Measurements from ENCODE around the gene ABHD5. TPM values are rescaled to one million over a fixed set of nuclear protein-coding genes. Genes with fewer than 3 reads are reported as not detected.

ABHD5 gene
- total and polyA plus RNA-seq, 2 of the 13 experiments (the other 11 are each of a cell fraction or from before 2014, with no cell fraction given): 4.5 to 13.3 TPM

- TF ChIP-seq ZNF646 (CRISPR knock-in tag; IDR thresholded peaks at IDR 0.05) (no peak), ZMAT5 (CRISPR knock-in tag; IDR thresholded peaks at IDR 0.05; ENCODE audit: borderline replicate concordance, low read depth) (no peak), KDM2A (CRISPR knock-in tag; IDR thresholded peaks at IDR 0.05; ENCODE audit: borderline replicate concordance, low read depth) (no peak), REXO4 (CRISPR knock-in tag; IDR thresholded peaks at IDR 0.05; ENCODE audit: borderline replicate concordance) (no peak), ZNF75D (CRISPR knock-in tag; IDR thresholded peaks at IDR 0.05; ENCODE audit: borderline replicate concordance) (no peak), DMAP1 (CRISPR knock-in tag; IDR thresholded peaks at IDR 0.05) (no peak), KAT8 (CRISPR knock-in tag; IDR thresholded peaks at IDR 0.05) (no peak; the same call in 1 of the 2 replicates), PAXIP1 (CRISPR knock-in tag; conservative IDR thresholded peaks at IDR 0.05) (no peak), TGIF2 (CRISPR knock-in tag; IDR thresholded peaks at IDR 0.05) (no peak), HBP1 (CRISPR knock-in tag; IDR thresholded peaks at IDR 0.05; ENCODE audit: low read depth) (no peak), ZFP82 (CRISPR knock-in tag; IDR thresholded peaks at IDR 0.05; ENCODE audit: borderline replicate concordance) (no peak), FOXM1 (CRISPR knock-in tag; IDR thresholded peaks at IDR 0.05) (no peak), ELF3 (CRISPR knock-in tag; IDR thresholded peaks at IDR 0.05) (no peak), TRIM24 (CRISPR knock-in tag; IDR thresholded peaks at IDR 0.05) (no peak), MTA1 (CRISPR knock-in tag; IDR thresholded peaks at IDR 0.05; ENCODE audit: borderline replicate concordance) (no peak), ZNF629 (CRISPR knock-in tag; conservative IDR thresholded peaks at IDR 0.05) (no peak), NONO (IDR thresholded peaks at IDR 0.05) (no peak), NONO (CRISPR knock-in tag; conservative IDR thresholded peaks at IDR 0.05) (0 out of 2 replicates have a peak, but pooled peaks have one; percentile 49)
Measured at GRCh38 chr3:43691120-43691995, 620 bp downstream of the ABHD5 start (continued).

Data from HepG2 (cell line).